ENCODE results near the gene GM2A.

DNA sequence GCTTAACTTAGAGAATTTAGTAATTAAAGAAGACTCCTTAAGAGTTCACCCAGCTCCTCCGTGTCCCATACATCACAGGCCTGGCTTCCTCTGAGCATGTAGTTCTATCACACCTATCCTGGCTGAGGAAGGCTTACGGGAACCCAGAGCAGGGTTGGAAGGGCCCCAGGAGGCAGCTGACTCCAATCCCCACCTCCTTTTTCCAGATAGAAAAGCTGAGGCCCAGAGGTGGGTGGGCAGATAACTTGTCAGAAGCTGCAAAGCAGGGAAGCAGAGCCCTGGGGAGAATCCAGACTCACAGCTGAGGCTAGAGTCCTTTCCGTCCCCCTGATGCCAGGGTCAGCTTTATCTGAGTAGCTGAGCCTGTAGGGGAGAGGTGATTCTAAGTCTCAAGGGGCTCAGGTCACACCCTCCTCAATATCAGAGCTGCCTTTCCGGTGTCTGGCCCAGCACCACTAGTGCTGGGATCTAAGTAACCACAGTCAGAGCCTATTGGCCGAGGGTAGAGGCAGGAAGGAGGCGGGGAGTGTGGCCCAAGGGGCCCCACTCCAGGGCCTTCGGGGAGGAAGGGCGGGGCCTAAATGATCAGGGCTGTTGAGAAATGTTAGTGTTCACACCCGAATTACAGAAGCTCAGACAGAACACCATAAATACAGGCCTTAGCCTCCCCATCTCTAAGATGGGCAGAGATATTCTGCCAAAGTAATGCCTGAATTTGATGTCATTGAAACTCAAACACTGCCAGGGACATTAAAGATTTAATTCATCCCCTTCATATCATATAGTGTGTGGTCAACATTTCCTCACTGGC, 39.0 kb upstream of the GM2A start:
- TF ChIP-seq, protein P1, sequence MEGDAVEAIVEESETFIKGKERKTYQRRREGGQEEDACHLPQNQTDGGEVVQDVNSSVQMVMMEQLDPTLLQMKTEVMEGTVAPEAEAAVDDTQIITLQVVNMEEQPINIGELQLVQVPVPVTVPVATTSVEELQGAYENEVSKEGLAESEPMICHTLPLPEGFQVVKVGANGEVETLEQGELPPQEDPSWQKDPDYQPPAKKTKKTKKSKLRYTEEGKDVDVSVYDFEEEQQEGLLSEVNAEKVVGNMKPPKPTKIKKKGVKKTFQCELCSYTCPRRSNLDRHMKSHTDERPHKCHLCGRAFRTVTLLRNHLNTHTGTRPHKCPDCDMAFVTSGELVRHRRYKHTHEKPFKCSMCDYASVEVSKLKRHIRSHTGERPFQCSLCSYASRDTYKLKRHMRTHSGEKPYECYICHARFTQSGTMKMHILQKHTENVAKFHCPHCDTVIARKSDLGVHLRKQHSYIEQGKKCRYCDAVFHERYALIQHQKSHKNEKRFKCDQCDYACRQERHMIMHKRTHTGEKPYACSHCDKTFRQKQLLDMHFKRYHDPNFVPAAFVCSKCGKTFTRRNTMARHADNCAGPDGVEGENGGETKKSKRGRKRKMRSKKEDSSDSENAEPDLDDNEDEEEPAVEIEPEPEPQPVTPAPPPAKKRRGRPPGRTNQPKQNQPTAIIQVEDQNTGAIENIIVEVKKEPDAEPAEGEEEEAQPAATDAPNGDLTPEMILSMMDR (IDR thresholded peaks at IDR 0.05): no peak
- TF ChIP-seq EZH2 (IDR thresholded peaks at IDR 0.05; ENCODE audit: borderline replicate concordance, insufficient read depth, low read depth, low read length, poor library complexity, severe bottlenecking): no peak

Data from B cell (primary cell).